HG03045 (cell line): ENCODE measurements around the gene GRM1.
"Not testable (repeated sequence)": the region's sequence is repeated elsewhere in the genome, so short reads cannot be mapped to it uniquely, and the experiment has no call there.

ENCODE experiments used
- ATAC-seq: cut with Tn5 transposase; IDR thresholded peaks from one replicate; pipeline ENCODE4 v1.9.1; 2021; ENCODE audit warnings: mild to moderate bottlenecking, moderate library complexity; ENCODE audit not compliant: unreplicated experiment

Gene GRM1

GRCh38 chr6:146189131-146189530 lies 160.3 kb downstream of the GRM1 start:
- no peak for ATAC-seq

GRCh38 chr6:146190581-146190980 lies 161.7 kb downstream of the GRM1 start:
- no peak for ATAC-seq

GRCh38 chr6:146191166-146191565 lies 162.3 kb downstream of the GRM1 start:
- ATAC-seq, result no peak

GRCh38 chr6:146191612-146192011 lies 162.8 kb downstream of the GRM1 start:
- no peak for ATAC-seq

- no peak for ATAC-seq
Measured at GRCh38 chr6:146194434-146194833, 165.6 kb downstream of the GRM1 start.

GRCh38 chr6:146200176-146200575 lies 171.3 kb downstream of the GRM1 start:
- ATAC-seq, result no peak

- no peak for ATAC-seq
Measured at GRCh38 chr6:146202570-146202969, 173.7 kb downstream of the GRM1 start.

- no peak for ATAC-seq
Measured at GRCh38 chr6:146209942-146210341, 181.1 kb downstream of the GRM1 start.

GRCh38 chr6:146210406-146211083 lies 181.7 kb downstream of the GRM1 start:
- ATAC-seq, result no peak

GRCh38 chr6:146211646-146212045 lies 182.8 kb downstream of the GRM1 start:
- no peak for ATAC-seq

GRCh38 chr6:146212781-146213180 lies 183.9 kb downstream of the GRM1 start:
- no peak for ATAC-seq

- ATAC-seq, result no peak
Measured at GRCh38 chr6:146219101-146219500, 190.2 kb downstream of the GRM1 start.

GRCh38 chr6:146224449-146224848 lies 195.6 kb downstream of the GRM1 start:
- ATAC-seq, result no peak

GRCh38 chr6:146224988-146225387 lies 196.1 kb downstream of the GRM1 start:
- ATAC-seq, result no peak

GRCh38 chr6:146240322-146240721 lies 211.5 kb downstream of the GRM1 start:
- ATAC-seq, result no peak

GRCh38 chr6:146240807-146241206 lies 211.9 kb downstream of the GRM1 start:
- no peak for ATAC-seq

- ATAC-seq, result not testable (repeated sequence)
Measured at GRCh38 chr6:146243646-146244045, 214.8 kb downstream of the GRM1 start.

- no peak for ATAC-seq
Measured at GRCh38 chr6:146244630-146245143, 215.8 kb downstream of the GRM1 start.

- ATAC-seq, result no peak
Measured at GRCh38 chr6:146246028-146246427, 217.2 kb downstream of the GRM1 start.

GRCh38 chr6:146253691-146254090 lies 224.8 kb downstream of the GRM1 start:
- no peak for ATAC-seq

- no peak for ATAC-seq
Measured at GRCh38 chr6:146258206-146258605, 229.3 kb downstream of the GRM1 start.

GRCh38 chr6:146260886-146261285 lies 232.0 kb downstream of the GRM1 start:
- ATAC-seq, result no peak

- ATAC-seq, result no peak
Measured at GRCh38 chr6:146265056-146265455, 236.2 kb downstream of the GRM1 start.
